ENCODE measurements around the gene CAMTA1. TPM values are rescaled to one million over a fixed set of nuclear protein-coding genes. Genes with fewer than 3 reads are reported as not detected.

Gene CAMTA1
- total RNA-seq, 2 experiments from 2014 or later = 43.3 to 46.0 TPM

- ATAC-seq (no peak), DNase-seq (no peak)
- H3K27ac Mint-ChIP-seq = no peak overlapping the region
- POLR2A ChIA-PET = no interaction called here
- no peaks in the 10 kb centered on the region for H3K36me3 Mint-ChIP-seq (ENCODE audit: low read depth)
- H3K27me3 Mint-ChIP-seq (ENCODE audit: low read depth) = no peaks in the 10 kb centered on the region
- no peaks in the 10 kb centered on the region for H3K4me1 Mint-ChIP-seq (ENCODE audit: low read depth)
- no peak overlapping the region for H3K4me3 Mint-ChIP-seq
- no peaks in the 10 kb centered on the region for H3K9me3 Mint-ChIP-seq (ENCODE audit: insufficient read depth)
- CTCF ChIA-PET = no interaction called here
Observed at GRCh38 chr1:7634546-7635240, 849.4 kb downstream of the CAMTA1 start.

GRCh38 chr1:7636795-7637526 is 851.7 kb downstream of the CAMTA1 start:
- H3K27me3 Mint-ChIP-seq (ENCODE audit: low read depth) = no peaks in the 10 kb centered on the region
- ATAC-seq (no peak), DNase-seq (no peak)
- ChIA-PET POLR2A (no interaction called here), CTCF (no interaction called here)
- H3K27ac Mint-ChIP-seq = no peak overlapping the region
- no peaks in the 10 kb centered on the region for H3K9me3 Mint-ChIP-seq (ENCODE audit: insufficient read depth)
- no peak overlapping the region for H3K4me3 Mint-ChIP-seq
- H3K36me3 Mint-ChIP-seq (ENCODE audit: low read depth) = no peaks in the 10 kb centered on the region
- no peaks in the 10 kb centered on the region for H3K4me1 Mint-ChIP-seq (ENCODE audit: low read depth)

GRCh38 chr1:7638078-7638477 is 852.8 kb downstream of the CAMTA1 start:
- H3K36me3 Mint-ChIP-seq (ENCODE audit: low read depth) = no peaks in the 10 kb centered on the region
- no peak overlapping the region for H3K4me3 Mint-ChIP-seq
- no peak overlapping the region for H3K27ac Mint-ChIP-seq
- H3K9me3 Mint-ChIP-seq (ENCODE audit: insufficient read depth) = no peaks in the 10 kb centered on the region
- ATAC-seq (no peak), DNase-seq (no peak)
- POLR2A ChIA-PET = no interaction called here
- H3K4me1 Mint-ChIP-seq (ENCODE audit: low read depth) = no peaks in the 10 kb centered on the region
- H3K27me3 Mint-ChIP-seq (ENCODE audit: low read depth) = no peaks in the 10 kb centered on the region
- CTCF ChIA-PET = no interaction called here

- Mint-ChIP-seq H3K27me3 (ENCODE audit: low read depth) (no peaks in the 10 kb centered on the region), H3K4me1 (ENCODE audit: low read depth) (no peaks in the 10 kb centered on the region), H3K9me3 (ENCODE audit: insufficient read depth) (no peaks in the 10 kb centered on the region), H3K27ac (no peak overlapping the region), H3K4me3 (no peak overlapping the region), H3K36me3 (ENCODE audit: low read depth) (no peaks in the 10 kb centered on the region)
- POLR2A ChIA-PET = no interaction called here
- CTCF ChIA-PET = no interaction called here
- DNase-seq (no peak), ATAC-seq (no peak)
Observed at GRCh38 chr1:7639435-7640131, 854.3 kb downstream of the CAMTA1 start.

GRCh38 chr1:7640350-7640749 is 855.1 kb downstream of the CAMTA1 start:
- ChIA-PET POLR2A (no interaction called here), CTCF (no interaction called here)
- no peaks in the 10 kb centered on the region for H3K27me3 Mint-ChIP-seq (ENCODE audit: low read depth)
- no peaks in the 10 kb centered on the region for H3K9me3 Mint-ChIP-seq (ENCODE audit: insufficient read depth)
- H3K4me3 Mint-ChIP-seq = no peak overlapping the region
- no peak for DNase-seq
- H3K27ac Mint-ChIP-seq = no peak overlapping the region
- H3K36me3 Mint-ChIP-seq (ENCODE audit: low read depth) = no peaks in the 10 kb centered on the region
- ATAC-seq = no peak
- H3K4me1 Mint-ChIP-seq (ENCODE audit: low read depth) = no peaks in the 10 kb centered on the region

GRCh38 chr1:7640920-7641585 is 855.8 kb downstream of the CAMTA1 start:
- ATAC-seq = no peak
- CTCF ChIA-PET = no interaction called here

GRCh38 chr1:7641587-7642417 is 856.5 kb downstream of the CAMTA1 start:
- ATAC-seq (no peak), DNase-seq (no peak)
- POLR2A ChIA-PET = no interaction called here
- no peaks in the 10 kb centered on the region for H3K36me3 Mint-ChIP-seq (ENCODE audit: low read depth)
- no peaks in the 10 kb centered on the region for H3K27me3 Mint-ChIP-seq (ENCODE audit: low read depth)
- H3K27ac Mint-ChIP-seq = no peak overlapping the region
- no peaks in the 10 kb centered on the region for H3K9me3 Mint-ChIP-seq (ENCODE audit: insufficient read depth)
- no peaks in the 10 kb centered on the region for H3K4me1 Mint-ChIP-seq (ENCODE audit: low read depth)
- H3K4me3 Mint-ChIP-seq = no peak overlapping the region
- CTCF ChIA-PET = no interaction called here

More at GRCh38 chr1:7640920-7641585, 855.8 kb downstream of the CAMTA1 start:
- DNase-seq = no peak
- no peaks in the 10 kb centered on the region for H3K9me3 Mint-ChIP-seq (ENCODE audit: insufficient read depth)
- H3K27me3 Mint-ChIP-seq (ENCODE audit: low read depth) = no peaks in the 10 kb centered on the region
- no peaks in the 10 kb centered on the region for H3K36me3 Mint-ChIP-seq (ENCODE audit: low read depth)
- no peak overlapping the region for H3K4me3 Mint-ChIP-seq
- H3K27ac Mint-ChIP-seq = no peak overlapping the region
- POLR2A ChIA-PET = no interaction called here
- H3K4me1 Mint-ChIP-seq (ENCODE audit: low read depth) = no peaks in the 10 kb centered on the region

GRCh38 chr1:7642418-7642704 is 857.1 kb downstream of the CAMTA1 start:
- H3K27ac Mint-ChIP-seq = no peak overlapping the region
- H3K9me3 Mint-ChIP-seq (ENCODE audit: insufficient read depth) = no peaks in the 10 kb centered on the region
- no peaks in the 10 kb centered on the region for H3K36me3 Mint-ChIP-seq (ENCODE audit: low read depth)
- no peak overlapping the region for H3K4me3 Mint-ChIP-seq
- DNase-seq (no peak), ATAC-seq (no peak)
- ChIA-PET CTCF (no interaction called here), POLR2A (no interaction called here)
- H3K4me1 Mint-ChIP-seq (ENCODE audit: low read depth) = no peaks in the 10 kb centered on the region
- H3K27me3 Mint-ChIP-seq (ENCODE audit: low read depth) = no peaks in the 10 kb centered on the region

GRCh38 chr1:7642781-7643529 is 857.7 kb downstream of the CAMTA1 start:
- ChIA-PET POLR2A (no interaction called here), CTCF (interaction anchor here (1.0 to 1.1 kb wide), 2 partner anchors 110 to 573 kb away, joined by 3 read pairs; no protein-coding TSS in a partner anchor)
- no peak overlapping the region for H3K4me3 Mint-ChIP-seq
- no peaks in the 10 kb centered on the region for H3K27me3 Mint-ChIP-seq (ENCODE audit: low read depth)
- H3K27ac Mint-ChIP-seq = no peak overlapping the region
- ATAC-seq (no peak), DNase-seq (no peak)
- no peaks in the 10 kb centered on the region for H3K36me3 Mint-ChIP-seq (ENCODE audit: low read depth)
- H3K9me3 Mint-ChIP-seq (ENCODE audit: insufficient read depth) = no peaks in the 10 kb centered on the region
- H3K4me1 Mint-ChIP-seq (ENCODE audit: low read depth) = no peaks in the 10 kb centered on the region

- Mint-ChIP-seq H3K9me3 (ENCODE audit: insufficient read depth) (no peaks in the 10 kb centered on the region), H3K4me3 (no peak overlapping the region), H3K36me3 (ENCODE audit: low read depth) (no peaks in the 10 kb centered on the region), H3K4me1 (ENCODE audit: low read depth) (no peaks in the 10 kb centered on the region), H3K27ac (no peak overlapping the region), H3K27me3 (ENCODE audit: low read depth) (no peaks in the 10 kb centered on the region)
- no peak for DNase-seq
- ATAC-seq = no peak
- ChIA-PET POLR2A (no interaction called here), CTCF (interaction anchor here (1.0 to 1.1 kb wide), 2 partner anchors 110 to 573 kb away, joined by 3 read pairs; no protein-coding TSS in a partner anchor)
Observed at GRCh38 chr1:7643530-7643929, 858.3 kb downstream of the CAMTA1 start.

GRCh38 chr1:7644086-7644485 is 858.8 kb downstream of the CAMTA1 start:
- Mint-ChIP-seq H3K36me3 (ENCODE audit: low read depth) (no peaks in the 10 kb centered on the region), H3K4me3 (no peak overlapping the region), H3K27ac (no peak overlapping the region), H3K4me1 (ENCODE audit: low read depth) (no peaks in the 10 kb centered on the region), H3K27me3 (ENCODE audit: low read depth) (no peaks in the 10 kb centered on the region), H3K9me3 (ENCODE audit: insufficient read depth) (no peaks in the 10 kb centered on the region)
- ATAC-seq = no peak
- DNase-seq = no peak
- POLR2A ChIA-PET = no interaction called here
- CTCF ChIA-PET = interaction anchor here (1.1 kb wide), 1 partner anchor 574 kb away, joined by 3 read pairs; no protein-coding TSS in a partner anchor
